Keratinocyte (primary cell): Measurements from ENCODE around the gene AK2. TPM values are rescaled to one million over a fixed set of nuclear protein-coding genes. Genes with fewer than 3 reads are reported as not detected.
A peak's percentile ranks its signal among the peaks of the same experiment; 100 is the strongest.

Experiments used
- DNase-seq: peaks from one replicate; pipeline ENCODE4 v3.0.0-alpha.2; 2011; ENCODE audit warnings: low read depth, missing footprints, low spot score
- FAIRE-seq: peaks from 2 replicates; lab custom pipeline; 2011; peaks lifted over from hg19 to GRCh38; lab: Jason Lieb, UNC
- H2AFZ ChIP-seq: 2 replicates; pipeline ENCODE4 v1.6.0; 2012; ENCODE audit warnings: low read length, control low read depth, inconsistent platforms; ENCODE audit not compliant: control insufficient read depth
- H3K27ac ChIP-seq: 2 replicates; pipeline ENCODE4 v1.5.1; 2011; ENCODE audit warnings: low read length; ENCODE audit not compliant: control insufficient read depth, insufficient read depth
- H3K27me3 ChIP-seq: 3 replicates; pipeline ENCODE4 v1.6.0; 2011; ENCODE audit warnings: low read length; ENCODE audit not compliant: control insufficient read depth, insufficient read depth; ENCODE audit errors: extremely low read depth
- H3K36me3 ChIP-seq, 2 experiments: 2 replicates in 1 of 2; 3 replicates in 1 of 2; pipeline ENCODE4 v1.5.1; 2011; ENCODE audit warnings: low read length in 2 of 2, mild to moderate bottlenecking in 1 of 2; ENCODE audit not compliant: control insufficient read depth in 2 of 2, insufficient read depth in 2 of 2; ENCODE audit errors: extremely low read depth in 1 of 2
- H3K4me1 ChIP-seq: 3 replicates; pipeline ENCODE4 v1.5.1; 2011; ENCODE audit warnings: low read length; ENCODE audit not compliant: control insufficient read depth, insufficient read depth; ENCODE audit errors: extremely low read depth
- H3K4me2 ChIP-seq: 3 replicates; pipeline ENCODE4 v1.6.0; 2011; ENCODE audit warnings: low read depth, low read length; ENCODE audit not compliant: control insufficient read depth, insufficient read depth; ENCODE audit errors: extremely low read depth
- H3K4me3 ChIP-seq, 3 experiments: fragments of 200-600 bp in 1 of 3; sonication (generic) in 1 of 3; 2 replicates in 2 of 3; 3 replicates in 1 of 3; pipeline ENCODE4 v1.5.1; 2011 to 2016; ENCODE audit warnings: low read length in 3 of 3, mild to moderate bottlenecking in 3 of 3, control low read depth in 2 of 3, inconsistent platforms in 1 of 3, low read depth in 1 of 3, mixed read lengths in 1 of 3, mixed run types in 1 of 3, moderate library complexity in 1 of 3; ENCODE audit not compliant: control insufficient read depth in 2 of 3, insufficient read depth in 2 of 3; ENCODE audit errors: extremely low read depth in 1 of 3
- H3K79me2 ChIP-seq: 2 replicates; pipeline ENCODE4 v1.6.0; 2012; ENCODE audit warnings: low read length; ENCODE audit not compliant: control insufficient read depth, insufficient read depth
- H3K9ac ChIP-seq: 3 replicates; pipeline ENCODE4 v1.6.0; 2011; ENCODE audit warnings: low read length; ENCODE audit not compliant: control insufficient read depth, insufficient read depth; ENCODE audit errors: extremely low read depth
- H3K9me1 ChIP-seq: 3 replicates; pipeline ENCODE4 v1.6.0; 2011; ENCODE audit warnings: low read length; ENCODE audit not compliant: control insufficient read depth, insufficient read depth; ENCODE audit errors: extremely low read depth
- H3K9me3 ChIP-seq: 2 replicates; pipeline ENCODE4 v1.5.1; 2012; ENCODE audit warnings: low read depth, low read length; ENCODE audit not compliant: control insufficient read depth
- H4K20me1 ChIP-seq: 3 replicates; pipeline ENCODE4 v1.6.0; 2011; ENCODE audit warnings: low read length; ENCODE audit not compliant: control insufficient read depth, insufficient read depth; ENCODE audit errors: extremely low read depth
- CTCF ChIP-seq, 3 experiments: IDR thresholded peaks in 1 of 3; conservative IDR thresholded peaks in 1 of 3; optimal IDR thresholded peaks in 1 of 3; 2 replicates in 2 of 3; 3 replicates in 1 of 3; pipeline versions ENCODE3 to v1.5.1; 2011; ENCODE audit warnings: low read length in 3 of 3, mild to moderate bottlenecking in 3 of 3, moderate library complexity in 2 of 3, control low read depth in 1 of 3, inconsistent platforms in 1 of 3; ENCODE audit not compliant: insufficient read depth in 2 of 3; ENCODE audit errors: extremely low read depth in 1 of 3
- EZH2 ChIP-seq: IDR thresholded peaks from one replicate; pipeline ENCODE4 v1.6.1; 2012; ENCODE audit warnings: inconsistent platforms, mild to moderate bottlenecking, low read length, moderate library complexity
- dilution Hi-C: fragments of 300-500 bp; cut with MboI; formaldehyde crosslinking; loops from one replicate; pipeline ENCODE4 v1.7.0; 2020; ENCODE audit warnings: low sequenced_read_pairs; ENCODE audit not compliant: extremely low pct_ligation_motif_present
- polyA plus RNA-seq, 5 experiments: library from polyadenylated mRNA; depleted of rRNA in 3 of 5; stranded (reverse) in 3 of 5; stranded (forward) in 1 of 5; unstranded in 1 of 5; fragments of >200 nt; gene quantifications; 1 replicate in 1 of 5; 2 replicates in 3 of 5; 3 replicates in 1 of 5; pipeline versions ENCODE4 v1.2.1 to v1.2.3, GENCODE V29; 2011 to 2012; ENCODE audit warnings: missing spikeins in 2 of 5, low read depth in 1 of 5, low replicate concordance in 1 of 5

Gene AK2
- polyA plus RNA-seq, 1 donor (not counting 4 experiments of a cell fraction or from before 2014, with no cell fraction given), result 258 TPM

- H3K9me1 ChIP-seq, result peaks cover 3% of the 10 kb centered on the region
- H3K79me2 ChIP-seq, result peaks cover 38% of the 10 kb centered on the region
- dilution Hi-C loops, result no loop called here
- no peak for TF ChIP-seq CTCF (optimal IDR thresholded peaks at IDR 0.05 in 1 of 3, IDR thresholded peaks at IDR 0.05 in 1 of 3, conservative IDR thresholded peaks at IDR 0.05 in 1 of 3; ENCODE audit: extremely low read depth in 1 of 3, insufficient read depth in 2 of 3, low read length in 3 of 3)
- no peak for TF ChIP-seq EZH2
- peak overlapping the region in 2 of 3 experiments; percentile 39 to 66 for H3K4me3 ChIP-seq
- H2AFZ ChIP-seq, result peak overlapping the region; percentile 73
- no peak overlapping the region for H3K9ac ChIP-seq
- H4K20me1 ChIP-seq, result peaks cover 17% of the 10 kb centered on the region
- H3K27ac ChIP-seq, result peak overlapping the region; percentile 85
- FAIRE-seq (no peak), DNase-seq (no peak)
- no peaks in the 10 kb centered on the region for H3K27me3 ChIP-seq
- H3K9me3 ChIP-seq, result no peaks in the 10 kb centered on the region
- peak overlapping the region; percentile 80 for H3K4me2 ChIP-seq
- peaks cover 33% of the 10 kb centered on the region for H3K4me1 ChIP-seq
- H3K36me3 ChIP-seq, result peaks cover 0 to 5% of the 10 kb centered on the region in 2 experiments
These were observed 71.4 kb downstream of the AK2 start for GRCh38 chr1:32965251-32965747.

- FAIRE-seq, result no peak
These were observed 72.0 kb downstream of the AK2 start, which contains the start of gene RNF19B for GRCh38 chr1:32964461-32965250. RNF19B (minus strand) TSS chr1:32964809; CDS start chr1:32964685, 124 bp downstream.

More at GRCh38 chr1:32964461-32965250, 72.0 kb downstream of the AK2 start, which contains the start of gene RNF19B:
- peak within 1 kb of the TSS; percentile 86 to 100 (median 96) for H3K4me3 ChIP-seq
- TF ChIP-seq CTCF (optimal IDR thresholded peaks at IDR 0.05 in 1 of 3, IDR thresholded peaks at IDR 0.05 in 1 of 3, conservative IDR thresholded peaks at IDR 0.05 in 1 of 3; ENCODE audit: extremely low read depth in 1 of 3, insufficient read depth in 2 of 3, low read length in 3 of 3), result no peak
- TF ChIP-seq EZH2, result no peak
- peak within 1 kb of the TSS; percentile 80 for H3K4me2 ChIP-seq
- dilution Hi-C loops, result no loop called here
- peak within 1 kb of the TSS; percentile 86 for H3K27ac ChIP-seq
- DNase-seq, result peak; percentile 56
- H3K9ac ChIP-seq, result peak within 1 kb of the TSS; percentile 92
- H3K36me3 ChIP-seq, result peaks cover 0 to 5% of the 10 kb centered on the region in 2 experiments
- peaks cover 43% of the 10 kb centered on the region for H3K79me2 ChIP-seq
- peak within 1 kb of the TSS; percentile 73 for H2AFZ ChIP-seq
- H3K9me1 ChIP-seq, result peaks cover 3% of the 10 kb centered on the region
- H3K27me3 ChIP-seq, result no peaks in the 10 kb centered on the region
- peaks cover 33% of the 10 kb centered on the region for H3K4me1 ChIP-seq
- H3K9me3 ChIP-seq, result no peaks in the 10 kb centered on the region
- peaks cover 17% of the 10 kb centered on the region for H4K20me1 ChIP-seq
